Brain microvascular endothelial cell (primary cell): ENCODE data around the gene CRYZL1.

Experiments
- DNase-seq: peaks from one replicate; pipeline ENCODE4 v3.0.0-alpha.2; 2020
- H3K27ac ChIP-seq: fragments of 250-450 bp; sonication (Bioruptor Pico); 2 replicates; pipeline ENCODE4 v1.5.1; 2020; ENCODE audit warnings: mild to moderate bottlenecking, moderate library complexity
- H3K27me3 ChIP-seq: fragments of 250-450 bp; sonication (Bioruptor Pico); replicated peaks from 2 replicates; pipeline ENCODE4 v1.5.1; 2020; ENCODE audit warnings: mild to moderate bottlenecking
- H3K36me3 ChIP-seq: fragments of 250-450 bp; sonication (Bioruptor Pico); replicated peaks from 2 replicates; pipeline ENCODE4 v1.5.1; 2020; ENCODE audit warnings: mild to moderate bottlenecking
- H3K4me3 ChIP-seq: 2 replicates; pipeline ENCODE4 v1.5.1; 2011; ENCODE audit warnings: low read depth, mild to moderate bottlenecking, control low read depth, low read length, moderate library complexity
- in situ Hi-C: cut with HindIII; loops from 2 replicates; pipeline ENCODE4 v1.10.0; 2017; ENCODE audit warnings: low sequenced_read_pairs, low pct_ligation_motif_present
- TF ChIP-seq, protein P1 (sequence below): IDR thresholded peaks from 2 replicates; pipeline ENCODE4 v1.5.1; 2011; ENCODE audit warnings: low read depth, mild to moderate bottlenecking, moderate library complexity, low read length, control low read depth, inconsistent platforms; ENCODE audit errors: missing control alignments

The CRYZL1 gene

DNA sequence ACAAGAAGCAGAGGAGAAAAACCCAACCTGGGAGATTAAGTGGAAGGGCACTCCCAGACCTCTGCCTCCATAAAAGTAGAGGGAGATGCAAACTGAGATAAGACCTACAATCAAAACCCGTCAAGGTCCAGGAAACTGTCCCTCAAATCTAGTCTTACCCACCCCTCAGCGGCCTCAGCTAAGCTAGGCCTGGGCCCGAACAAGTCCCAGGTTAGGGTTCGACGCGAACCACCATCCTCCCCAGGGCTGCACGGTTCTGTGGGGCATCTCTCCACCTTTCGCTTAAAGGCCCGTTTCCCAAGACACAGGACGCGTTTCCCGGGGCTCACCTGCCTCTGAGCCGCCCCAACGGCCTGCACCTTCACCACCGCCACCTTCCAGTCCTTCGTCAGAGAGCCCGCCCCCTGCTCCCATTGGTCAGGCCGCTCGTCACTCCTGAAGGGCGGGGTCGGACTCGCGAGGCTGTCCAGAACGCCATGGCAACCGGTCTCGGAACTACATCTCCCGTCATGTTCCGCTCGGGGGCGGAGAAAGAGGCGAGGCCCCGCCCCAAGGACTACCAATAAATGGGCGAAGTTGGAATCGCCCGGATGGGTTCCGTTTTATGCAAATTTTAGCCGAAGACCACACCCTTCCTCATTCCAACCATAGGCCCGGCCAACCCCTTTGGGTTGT, at the start of gene CRYZL1:
Gene CRYZL1 (minus strand): TSS at position 390 of the 675 bp plus-strand sequence. CDS start 10,190 bp downstream, outside the sequence.
- no peaks in the 10 kb centered on the region for H3K36me3 ChIP-seq
- H3K27ac ChIP-seq, result peak within 1 kb of the TSS; percentile 77
- H3K27me3 ChIP-seq, result no peaks in the 10 kb centered on the region
- TF ChIP-seq, protein P1, sequence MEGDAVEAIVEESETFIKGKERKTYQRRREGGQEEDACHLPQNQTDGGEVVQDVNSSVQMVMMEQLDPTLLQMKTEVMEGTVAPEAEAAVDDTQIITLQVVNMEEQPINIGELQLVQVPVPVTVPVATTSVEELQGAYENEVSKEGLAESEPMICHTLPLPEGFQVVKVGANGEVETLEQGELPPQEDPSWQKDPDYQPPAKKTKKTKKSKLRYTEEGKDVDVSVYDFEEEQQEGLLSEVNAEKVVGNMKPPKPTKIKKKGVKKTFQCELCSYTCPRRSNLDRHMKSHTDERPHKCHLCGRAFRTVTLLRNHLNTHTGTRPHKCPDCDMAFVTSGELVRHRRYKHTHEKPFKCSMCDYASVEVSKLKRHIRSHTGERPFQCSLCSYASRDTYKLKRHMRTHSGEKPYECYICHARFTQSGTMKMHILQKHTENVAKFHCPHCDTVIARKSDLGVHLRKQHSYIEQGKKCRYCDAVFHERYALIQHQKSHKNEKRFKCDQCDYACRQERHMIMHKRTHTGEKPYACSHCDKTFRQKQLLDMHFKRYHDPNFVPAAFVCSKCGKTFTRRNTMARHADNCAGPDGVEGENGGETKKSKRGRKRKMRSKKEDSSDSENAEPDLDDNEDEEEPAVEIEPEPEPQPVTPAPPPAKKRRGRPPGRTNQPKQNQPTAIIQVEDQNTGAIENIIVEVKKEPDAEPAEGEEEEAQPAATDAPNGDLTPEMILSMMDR, result no peak
- peak; percentile 100 for DNase-seq
- peak within 1 kb of the TSS; percentile 94 for H3K4me3 ChIP-seq
- in situ Hi-C loops, result no loop called here

- no peaks in the 10 kb centered on the region for H3K27me3 ChIP-seq
- DNase-seq, result no peak
- in situ Hi-C loops, result no loop called here
- H3K36me3 ChIP-seq, result no peaks in the 10 kb centered on the region
- H3K4me3 ChIP-seq, result no peak overlapping the region
- TF ChIP-seq, protein P1, result no peak
- H3K27ac ChIP-seq, result no peak overlapping the region
Measured at GRCh38 chr21:33690874-33691273, 49.3 kb upstream of the CRYZL1 start.

GRCh38 chr21:33688353-33688752, 46.8 kb upstream of the CRYZL1 start:
- H3K27me3 ChIP-seq, result no peaks in the 10 kb centered on the region
- DNase-seq, result peak; percentile 25
- H3K36me3 ChIP-seq, result no peaks in the 10 kb centered on the region
- peak overlapping the region; percentile 14 for H3K27ac ChIP-seq
- H3K4me3 ChIP-seq, result no peak overlapping the region
- TF ChIP-seq, protein P1, result no peak
- in situ Hi-C loops, result no loop called here

GRCh38 chr21:33687634-33688033, 46.1 kb upstream of the CRYZL1 start:
- TF ChIP-seq, protein P1, result no peak
- Histone ChIP-seq H3K36me3 (no peaks in the 10 kb centered on the region), H3K27ac (peak overlapping the region; percentile 2), H3K4me3 (no peak overlapping the region), H3K27me3 (no peaks in the 10 kb centered on the region)
- in situ Hi-C loops, result no loop called here
- no peak for DNase-seq

DNA sequence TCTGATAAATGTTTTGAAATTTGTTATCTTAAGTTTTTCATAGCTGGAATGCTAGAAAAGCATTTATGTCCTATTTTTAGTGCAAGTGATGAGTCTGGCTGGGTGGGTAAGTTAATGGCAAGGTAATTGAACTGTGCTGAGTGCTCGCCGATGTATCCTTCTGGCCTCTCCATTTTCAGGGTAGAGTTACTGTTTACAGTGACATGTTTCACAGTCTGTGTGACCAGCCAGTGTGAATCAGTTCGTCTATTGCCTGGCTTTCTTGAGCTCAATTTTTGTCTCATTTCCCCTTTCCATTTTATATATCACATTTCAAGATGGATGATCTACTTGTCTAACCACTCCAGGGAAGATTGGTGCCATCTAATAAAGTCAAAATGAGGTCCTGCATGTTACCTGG, 44.8 kb upstream of the CRYZL1 start:
- no peak for DNase-seq
- TF ChIP-seq, protein P1, result no peak
- in situ Hi-C loops, result no loop called here
- H3K36me3 ChIP-seq, result no peaks in the 10 kb centered on the region
- H3K27me3 ChIP-seq, result no peaks in the 10 kb centered on the region
- peak overlapping the region; percentile 87 for H3K27ac ChIP-seq
- H3K4me3 ChIP-seq, result no peak overlapping the region
